H54 (cell line): ENCODE data around the gene RALGDS.
"Not testable (repeated sequence)": the region's sequence is repeated elsewhere in the genome, so short reads cannot be mapped to it uniquely, and the experiment has no call there.

ENCODE experiments used
- DNase-seq: peaks from one replicate; pipeline ENCODE4 v3.0.0; 2011; ENCODE audit warnings: low spot score, mixed read lengths; ENCODE audit not compliant: insufficient read length
- FAIRE-seq: peaks from 3 replicates; lab custom pipeline; 2011; peaks lifted over from hg19 to GRCh38; lab: Jason Lieb, UNC
- POLR2A ChIP-seq: IDR thresholded peaks from 2 replicates; pipeline ENCODE4 v1.6.1; 2011; ENCODE audit warnings: low read depth, mild to moderate bottlenecking, low read length

RALGDS gene

GRCh38 chr9:133121198-133121914 is at the start of gene RALGDS:
Gene RALGDS, minus strand, starts transcription at chr9:133121240. Its CDS starts 86 bp downstream, at chr9:133121154.
- TF ChIP-seq POLR2A, result no peak
- no peak for FAIRE-seq
- DNase-seq, result peak; percentile 97

- no peak for TF ChIP-seq POLR2A
- no peak for FAIRE-seq
- DNase-seq, result no peak
Observed at GRCh38 chr9:133170716-133171115, 49.7 kb upstream of the RALGDS start.

GRCh38 chr9:133169687-133170086 is 48.6 kb upstream of the RALGDS start:
- not testable (repeated sequence) for DNase-seq, FAIRE-seq

- FAIRE-seq, result no peak
- no peak for TF ChIP-seq POLR2A
- DNase-seq, result no peak
Observed at GRCh38 chr9:133169102-133169501, 48.1 kb upstream of the RALGDS start.

GRCh38 chr9:133168432-133168831 is 47.4 kb upstream of the RALGDS start:
- no peak for TF ChIP-seq POLR2A
- FAIRE-seq (no peak), DNase-seq (no peak)

GRCh38 chr9:133167769-133168168 is 46.7 kb upstream of the RALGDS start:
- FAIRE-seq (no peak), DNase-seq (no peak)
- no peak for TF ChIP-seq POLR2A

GRCh38 chr9:133167096-133167730 is 46.2 kb upstream of the RALGDS start:
- no peak for FAIRE-seq
- TF ChIP-seq POLR2A, result no peak
- DNase-seq, result no peak

- no peak for DNase-seq
- no peak for TF ChIP-seq POLR2A
- FAIRE-seq, result no peak
Observed at GRCh38 chr9:133166392-133166791, 45.4 kb upstream of the RALGDS start.

- DNase-seq, result no peak
- no peak for TF ChIP-seq POLR2A
- FAIRE-seq, result no peak
Observed at GRCh38 chr9:133165452-133165730, 44.4 kb upstream of the RALGDS start.

GRCh38 chr9:133164191-133164590 is 43.2 kb upstream of the RALGDS start:
- TF ChIP-seq POLR2A, result no peak
- FAIRE-seq (no peak), DNase-seq (no peak)

- DNase-seq (no peak), FAIRE-seq (no peak)
- peak; percentile 47 for TF ChIP-seq POLR2A
Observed at GRCh38 chr9:133163504-133164172, 42.6 kb upstream of the RALGDS start, which contains the start of gene GBGT1. Gene GBGT1, minus strand, starts transcription at chr9:133163914. Its CDS starts 1,502 bp downstream, at chr9:133162412.

GRCh38 chr9:133162861-133163503 is 41.9 kb upstream of the RALGDS start:
- no peak for FAIRE-seq
- no peak for DNase-seq
- TF ChIP-seq POLR2A, result no peak

- FAIRE-seq (no peak), DNase-seq (no peak)
- no peak for TF ChIP-seq POLR2A
Observed at GRCh38 chr9:133161547-133161950, 40.5 kb upstream of the RALGDS start.

GRCh38 chr9:133160742-133161546 is 39.9 kb upstream of the RALGDS start:
- TF ChIP-seq POLR2A, result no peak
- DNase-seq, result peak; percentile 95
- FAIRE-seq, result peak; percentile 87
